ENCODE data around the gene CAMK2D.

The CAMK2D gene

DNA sequence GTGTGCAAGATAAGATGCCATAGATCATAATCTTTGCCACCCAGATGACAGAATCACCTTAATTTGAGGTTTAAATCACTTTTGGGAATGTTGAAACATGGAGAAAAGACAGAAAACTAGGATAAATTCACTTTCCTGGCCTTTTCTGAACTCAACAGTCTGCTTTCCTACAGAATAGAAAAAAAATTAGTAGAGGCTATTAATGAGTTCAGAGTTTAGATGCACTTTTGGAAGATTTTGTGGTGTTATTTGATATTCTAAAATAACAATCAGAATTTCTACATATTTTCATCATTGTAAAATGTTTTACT is 195.9 kb downstream of the CAMK2D start:
- DNase-seq (ENCODE audit: low read depth in 2 of 2): no peak

DNA sequence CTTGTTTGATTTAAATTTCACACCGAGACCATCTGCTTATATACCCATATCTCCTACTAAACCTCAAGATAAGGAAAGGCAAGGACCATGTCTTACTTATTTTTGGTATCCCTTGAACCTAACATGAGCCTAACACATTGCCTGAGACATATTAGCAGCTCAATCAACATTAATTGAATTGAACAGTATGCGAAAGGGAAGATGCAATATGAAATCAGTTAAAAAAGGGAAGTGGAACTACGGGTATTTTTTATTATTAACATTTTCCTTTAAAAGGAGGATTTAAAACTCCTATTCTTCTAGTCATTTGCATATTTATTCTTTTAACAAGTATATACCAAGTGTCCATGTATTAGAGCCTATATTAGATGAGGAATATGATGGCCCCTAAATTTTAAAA is 197.0 kb downstream of the CAMK2D start:
- no peak for DNase-seq (ENCODE audit: low read depth in 2 of 2)

DNA sequence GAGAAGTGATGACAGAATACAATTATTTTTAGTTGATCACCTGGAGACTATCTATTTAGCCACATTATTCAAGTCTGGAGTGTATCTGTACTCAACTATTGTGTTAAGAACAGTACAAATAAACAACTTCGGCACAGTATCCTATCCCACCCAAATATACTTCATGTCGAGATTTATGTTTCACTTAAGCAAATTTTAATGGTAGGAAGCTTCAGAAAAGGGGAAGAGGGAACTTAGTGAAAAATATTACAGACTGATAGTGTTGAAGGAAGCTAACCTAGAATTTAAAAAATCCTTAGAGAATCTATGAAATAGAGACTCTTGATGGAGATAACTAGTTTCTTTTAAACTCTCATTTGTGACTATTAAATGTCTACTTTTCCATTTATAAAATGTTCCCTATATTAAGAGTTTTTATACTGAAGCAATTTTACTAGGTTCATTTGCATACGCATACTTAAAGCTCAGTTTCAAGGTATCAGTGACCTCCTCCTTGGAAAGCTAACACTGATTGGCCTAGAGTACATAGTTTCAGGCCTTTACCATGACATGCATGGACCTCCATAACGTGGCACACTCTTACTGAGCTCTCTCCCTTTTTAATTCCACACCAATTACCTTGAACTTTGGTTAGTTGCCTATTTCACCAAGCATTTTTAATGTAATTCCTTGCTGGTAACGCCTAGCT is 197.7 kb downstream of the CAMK2D start:
- no peak for DNase-seq (ENCODE audit: low read depth in 2 of 2)

- DNase-seq (ENCODE audit: low read depth in 2 of 2): no peak
These were observed 199.8 kb downstream of the CAMK2D start for GRCh38 chr4:113561758-113562157.

DNA sequence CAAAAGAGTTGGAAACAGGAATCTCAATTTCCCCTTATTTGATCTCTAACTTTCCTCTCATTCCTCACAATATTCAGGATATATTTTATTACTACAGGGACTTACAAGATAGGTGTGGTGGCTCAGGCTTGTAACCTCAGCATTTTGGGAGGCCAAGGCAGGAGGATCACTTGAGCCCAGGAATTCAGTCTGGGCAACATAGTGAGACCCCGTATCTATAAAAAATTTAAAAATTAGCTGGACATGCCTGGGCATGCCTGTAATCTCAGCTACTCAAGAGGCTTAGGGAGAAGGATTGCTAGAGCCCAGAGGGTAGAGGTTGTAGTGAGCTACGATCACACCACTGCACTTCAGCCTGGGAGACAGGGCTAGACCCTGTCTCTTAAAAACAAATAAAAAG is 200.4 kb downstream of the CAMK2D start:
- no peak for DNase-seq (ENCODE audit: low read depth in 2 of 2)

GRCh38 chr4:113560579-113560978 is 201.0 kb downstream of the CAMK2D start:
- no peak for DNase-seq (ENCODE audit: low read depth in 2 of 2)

- no peak for DNase-seq (ENCODE audit: low read depth in 2 of 2)
These were observed 201.6 kb downstream of the CAMK2D start for GRCh38 chr4:113559947-113560346.

DNA sequence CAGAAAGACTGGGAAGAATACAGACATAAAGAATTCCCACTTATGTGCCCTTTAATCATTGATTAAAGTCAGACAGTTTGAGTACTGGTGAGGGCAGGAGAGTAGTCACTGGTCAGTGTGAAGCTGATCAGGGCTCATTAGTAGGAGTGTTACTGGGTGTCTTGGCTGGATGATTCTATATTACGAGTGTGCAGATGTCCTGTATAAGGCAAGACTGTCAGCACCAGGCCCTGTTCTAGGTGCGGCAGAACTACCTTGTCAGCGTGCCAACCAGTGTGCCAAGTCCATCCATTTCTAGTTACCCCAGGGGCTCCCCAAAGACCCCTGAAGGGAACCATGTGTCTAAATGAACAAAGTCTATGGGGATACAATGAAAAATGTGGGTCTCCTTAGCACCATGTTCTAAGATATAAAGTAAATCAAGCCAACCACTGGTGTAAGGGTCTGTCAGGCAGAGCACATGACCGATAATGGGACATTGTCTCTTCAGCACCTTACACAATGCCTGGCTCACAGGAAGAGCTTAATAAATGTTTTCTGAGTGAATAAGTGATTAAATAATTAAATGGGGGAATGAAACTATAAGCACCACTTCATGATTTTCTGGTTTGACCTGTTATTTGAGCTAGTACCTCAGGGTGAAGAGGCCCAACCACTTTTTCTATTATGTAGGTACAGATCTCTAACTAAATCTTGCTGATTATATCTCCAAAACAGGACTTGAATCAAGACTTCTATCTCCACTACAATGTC is 205.0 kb downstream of the CAMK2D start:
- no peak for DNase-seq (ENCODE audit: low read depth in 2 of 2)

- no peak for DNase-seq (ENCODE audit: low read depth in 2 of 2)
These were observed 205.7 kb downstream of the CAMK2D start for GRCh38 chr4:113555868-113556267.

DNA sequence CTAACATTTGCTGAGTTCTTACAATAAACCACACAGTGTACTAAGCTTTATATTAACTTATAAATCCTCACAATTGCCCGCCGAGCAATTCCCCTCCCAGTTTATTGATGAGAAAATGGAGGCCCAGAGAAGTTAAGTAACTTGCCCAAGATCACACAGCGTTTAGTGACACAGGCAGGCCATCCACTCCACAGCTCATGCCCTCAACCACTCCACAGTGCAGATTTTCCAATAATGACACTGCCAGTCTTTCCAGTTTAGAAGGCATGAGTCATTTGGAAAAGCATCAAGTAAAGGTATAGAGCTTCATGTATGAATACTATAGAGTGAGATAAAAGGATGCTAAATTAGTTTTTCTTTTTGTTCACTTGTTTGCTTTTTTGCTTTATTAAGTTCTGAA is 208.5 kb downstream of the CAMK2D start:
- no peak for DNase-seq (ENCODE audit: low read depth in 2 of 2)

GRCh38 chr4:113550510-113550909 is 211.0 kb downstream of the CAMK2D start:
- DNase-seq (ENCODE audit: low read depth in 2 of 2): no peak

DNA sequence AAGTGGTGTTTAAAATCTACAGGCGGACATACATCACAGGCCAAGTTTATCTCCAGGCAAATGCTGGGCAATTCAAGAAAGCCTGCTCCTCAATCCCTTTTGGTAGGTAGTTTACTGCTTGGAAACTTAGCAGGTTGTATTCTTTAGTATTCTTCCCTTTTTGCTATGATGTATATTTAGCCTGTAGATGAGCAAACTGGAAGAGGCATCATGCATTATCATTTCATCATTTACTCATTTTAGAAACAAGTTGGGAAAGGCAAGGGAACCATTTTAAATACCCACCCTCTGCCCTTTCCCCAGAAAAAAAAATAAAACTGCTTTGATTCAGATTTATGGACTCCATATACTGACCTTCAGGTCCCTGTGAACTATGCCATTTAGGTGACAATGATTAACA is 213.2 kb downstream of the CAMK2D start:
- DNase-seq (ENCODE audit: low read depth in 2 of 2): no peak

DNA sequence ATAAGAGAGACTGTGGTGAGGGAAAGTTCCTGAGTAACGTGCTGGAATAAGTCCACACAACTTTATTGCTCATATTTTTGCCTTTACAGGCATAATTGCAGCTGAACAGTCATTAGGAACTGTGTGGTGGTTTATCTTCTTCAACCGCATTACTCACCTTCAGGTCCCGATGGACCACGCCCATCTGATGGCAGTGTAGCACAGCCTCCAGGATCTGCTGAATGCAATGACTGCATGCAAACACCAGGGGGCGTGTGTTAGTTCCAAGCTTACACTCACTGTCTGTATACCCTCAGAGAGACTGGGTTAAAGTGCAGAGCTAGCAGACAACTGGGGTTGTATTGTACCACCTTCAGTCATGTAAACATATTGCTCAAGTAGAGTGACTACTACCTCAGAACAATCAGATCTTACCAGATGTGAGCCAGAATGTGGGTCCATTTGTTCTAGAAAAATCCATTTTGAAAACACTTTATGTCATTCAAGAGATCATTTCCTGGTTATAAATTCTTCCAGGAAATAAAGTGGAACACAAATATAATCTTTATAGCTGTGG is 214.0 kb downstream of the CAMK2D start:
- peak; percentile 82 to 89 for DNase-seq (ENCODE audit: low read depth in 2 of 2)

DNA sequence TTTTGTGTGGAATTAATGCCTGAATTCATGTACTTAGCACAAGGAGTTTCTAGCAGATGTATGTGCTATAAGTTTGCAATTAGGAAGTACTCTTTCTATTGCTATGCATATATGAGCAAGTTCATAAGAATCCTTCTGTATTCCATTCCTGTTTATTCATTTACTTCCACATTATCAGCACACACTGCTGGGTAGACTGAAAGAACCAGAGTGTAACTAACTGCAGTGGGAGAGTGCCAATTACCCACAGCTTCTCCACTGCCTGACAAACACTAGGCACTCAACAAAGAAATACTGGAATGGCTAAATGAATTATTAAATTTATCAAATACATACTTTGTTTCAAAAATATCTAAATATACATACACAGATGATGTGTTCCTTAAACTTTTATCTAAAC is 219.6 kb downstream of the CAMK2D start:
- DNase-seq (ENCODE audit: low read depth in 2 of 2): no peak

- peak; percentile 37 to 45 for DNase-seq (ENCODE audit: low read depth in 2 of 2)
These were observed 220.7 kb downstream of the CAMK2D start for GRCh38 chr4:113540859-113541258.

DNA sequence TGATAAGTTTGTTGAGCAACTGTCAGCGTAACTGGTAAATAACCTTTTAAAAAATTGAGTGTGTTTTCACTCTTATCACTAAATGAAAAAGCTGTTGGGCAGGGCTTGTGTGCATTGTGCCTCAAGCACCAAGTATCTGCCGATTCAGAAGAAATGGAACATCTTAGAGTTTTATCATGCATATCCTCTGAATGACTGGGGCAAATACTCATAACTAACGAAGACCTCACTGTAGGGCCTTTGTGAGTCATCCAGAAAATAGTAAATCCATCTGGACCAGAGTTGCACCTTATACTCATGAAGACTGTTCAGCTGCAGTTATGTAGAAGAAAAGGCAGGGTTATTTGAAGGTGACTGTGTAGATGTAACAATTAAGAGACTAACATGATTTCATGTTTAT is 222.1 kb downstream of the CAMK2D start:
- DNase-seq (ENCODE audit: low read depth in 2 of 2): no peak

GRCh38 chr4:113537628-113538027 is 223.9 kb downstream of the CAMK2D start:
- no peak for DNase-seq (ENCODE audit: low read depth in 2 of 2)

DNA sequence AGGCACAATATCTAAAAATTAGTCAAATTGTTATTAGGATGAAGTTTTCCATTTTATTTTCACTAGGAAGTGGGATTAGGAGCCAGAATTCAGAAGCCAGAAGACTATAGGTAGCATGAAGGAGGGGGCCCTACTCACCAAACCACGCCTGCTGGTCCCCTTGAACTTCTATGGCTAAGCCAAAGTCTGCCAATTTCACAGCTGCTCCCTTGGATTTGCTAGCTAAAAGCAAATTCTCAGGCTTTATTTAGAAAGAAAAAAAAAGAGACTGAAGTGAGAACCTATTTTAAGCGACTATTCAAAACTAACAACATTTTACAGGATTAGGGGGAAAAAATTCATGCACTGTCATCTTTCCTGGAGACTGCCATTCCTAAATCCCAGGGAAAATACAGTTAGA is 224.3 kb downstream of the CAMK2D start:
- DNase-seq (ENCODE audit: low read depth in 2 of 2): no peak

GRCh38 chr4:113534711-113535110 is 226.8 kb downstream of the CAMK2D start:
- DNase-seq (ENCODE audit: low read depth in 2 of 2): no peak

GRCh38 chr4:113531572-113531971 is 230.0 kb downstream of the CAMK2D start:
- no peak for DNase-seq (ENCODE audit: low read depth in 2 of 2)

- DNase-seq (ENCODE audit: low read depth in 2 of 2): no peak
These were observed 233.1 kb downstream of the CAMK2D start for GRCh38 chr4:113528395-113528794.

DNA sequence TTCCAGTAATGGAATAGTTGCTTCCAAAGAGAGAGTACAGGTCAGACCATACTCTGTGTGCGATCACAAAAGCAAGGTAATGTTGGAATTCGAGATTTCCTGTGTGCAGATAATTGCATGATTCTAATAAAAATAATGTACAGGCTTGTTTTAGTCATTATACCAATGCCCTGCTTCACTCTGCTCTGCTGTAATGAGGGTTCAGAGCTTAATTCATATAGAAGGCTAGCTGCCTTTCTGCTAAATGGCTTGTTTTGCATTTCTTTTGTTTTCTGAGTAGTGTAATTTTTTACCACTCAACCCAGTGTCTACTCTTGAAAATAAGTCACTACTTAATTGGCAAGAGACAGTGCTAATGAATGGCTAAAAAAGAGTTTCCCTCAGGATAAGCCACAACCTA is 236.0 kb downstream of the CAMK2D start:
- no peak for DNase-seq (ENCODE audit: low read depth in 2 of 2)

- DNase-seq (ENCODE audit: low read depth in 2 of 2): no peak
These were observed 236.9 kb downstream of the CAMK2D start for GRCh38 chr4:113524505-113525186.
